WTC11 (cell line): ENCODE results near the gene ENTREP1. TPM values are rescaled to one million over a fixed set of nuclear protein-coding genes. Genes with fewer than 3 reads are reported as not detected.

Source experiments
- ATAC-seq: fragments of 200-7000 bp; cut with Tn5 transposase; 2 replicates; pipeline ENCODE4 v1.10.0; 2021; ENCODE audit warnings: mild to moderate bottlenecking, moderate library complexity
- CTCF ChIA-PET: fragments of 300-600 bp; sonication (Branson Sonifier 250); formaldehyde crosslinking; loops from one replicate; lab custom pipeline; 2021; ENCODE audit warnings: antibody characterized with exemption; lab: Charles Lee
- POLR2A ChIA-PET: fragments of 350-600 bp; sonication (Branson Sonifier 250); formaldehyde crosslinking; loops from one replicate; lab custom pipeline; 2021; ENCODE audit warnings: antibody characterized with exemption; lab: Charles Lee
- DNase-seq: peaks from one replicate; pipeline ENCODE4 v3.0.0; 2021; ENCODE audit warnings: low spot score
- H3K27ac Mint-ChIP-seq: 2 replicates; pipeline ENCODE4 v1.8.0; 2021; ENCODE audit warnings: mixed read lengths
- H3K27me3 Mint-ChIP-seq: 2 replicates; pipeline ENCODE4 v1.8.0; 2021; ENCODE audit warnings: low read depth, mild to moderate bottlenecking, moderate library complexity, mixed read lengths
- H3K36me3 Mint-ChIP-seq: 2 replicates; pipeline ENCODE4 v1.8.0; 2021; ENCODE audit warnings: mixed read lengths
- H3K4me1 Mint-ChIP-seq: 2 replicates; pipeline ENCODE4 v1.8.0; 2022; ENCODE audit warnings: mixed read lengths
- H3K4me3 Mint-ChIP-seq: 2 replicates; pipeline ENCODE4 v1.8.0; 2021; ENCODE audit warnings: mild to moderate bottlenecking, moderate library complexity, mixed read lengths
- H3K9me3 Mint-ChIP-seq: 2 replicates; pipeline ENCODE4 v1.8.0; 2021; ENCODE audit warnings: mixed read lengths
- ATF1 ChIP-seq: sonication (generic); formaldehyde crosslinking; IDR thresholded peaks from 2 replicates; pipeline ENCODE4 v1.8.1; 2023; ENCODE audit warnings: mild to moderate bottlenecking, moderate library complexity, missing genetic modification reagents
- ATF3 ChIP-seq: sonication (generic); formaldehyde crosslinking; conservative IDR thresholded peaks from 2 replicates; pipeline ENCODE4 v1.8.1; 2022; ENCODE audit warnings: mild to moderate bottlenecking, missing genetic modification reagents
- CREM ChIP-seq: sonication (generic); formaldehyde crosslinking; IDR thresholded peaks from 2 replicates; pipeline ENCODE4 v1.8.1; 2022; ENCODE audit warnings: mild to moderate bottlenecking, missing genetic modification reagents, moderate library complexity
- EMX1 ChIP-seq: fragments of 250-450 bp; sonication (Bioruptor Pico); IDR thresholded peaks from 2 replicates; pipeline ENCODE4 v1.8.0; 2021; ENCODE audit warnings: mild to moderate bottlenecking
- FOXJ3 ChIP-seq: sonication (generic); formaldehyde crosslinking; IDR thresholded peaks from 2 replicates; pipeline ENCODE4 v1.9.0; 2021; ENCODE audit warnings: missing genetic modification reagents, mild to moderate bottlenecking, borderline replicate concordance
- FOXK1 ChIP-seq: sonication (generic); formaldehyde crosslinking; IDR thresholded peaks from 2 replicates; pipeline ENCODE4 v1.8.0; 2022; ENCODE audit warnings: mild to moderate bottlenecking, moderate library complexity, missing genetic modification reagents
- HMGA2 ChIP-seq: fragments of 250-450 bp; sonication (Bioruptor Pico); IDR thresholded peaks from 2 replicates; pipeline ENCODE4 v1.4.0; 2021; ENCODE audit warnings: mild to moderate bottlenecking, moderate library complexity
- IRF1 ChIP-seq: sonication (generic); formaldehyde crosslinking; IDR thresholded peaks from 2 replicates; pipeline ENCODE4 v1.8.0; 2023; ENCODE audit warnings: missing genetic modification reagents
- MLX ChIP-seq: sonication (generic); formaldehyde crosslinking; IDR thresholded peaks from 2 replicates; pipeline ENCODE4 v1.8.1; 2023; ENCODE audit warnings: mild to moderate bottlenecking, missing genetic modification reagents, moderate library complexity
- NFE2L1 ChIP-seq: sonication (generic); formaldehyde crosslinking; IDR thresholded peaks from 2 replicates; pipeline ENCODE4 v1.8.1; 2023; ENCODE audit warnings: missing genetic modification reagents
- NR2C2 ChIP-seq: sonication (generic); formaldehyde crosslinking; IDR thresholded peaks from 2 replicates; pipeline ENCODE4 v1.8.0; 2022; ENCODE audit warnings: mild to moderate bottlenecking, missing genetic modification reagents
- SMAD4 ChIP-seq: sonication (generic); formaldehyde crosslinking; IDR thresholded peaks from 2 replicates; pipeline ENCODE4 v1.8.0; 2022; ENCODE audit warnings: mild to moderate bottlenecking, missing genetic modification reagents
- SP1 ChIP-seq: sonication (generic); formaldehyde crosslinking; conservative IDR thresholded peaks from 2 replicates; pipeline ENCODE4 v1.8.1; 2022; ENCODE audit warnings: missing genetic modification reagents
- TCF7 ChIP-seq: sonication (generic); formaldehyde crosslinking; IDR thresholded peaks from 2 replicates; pipeline ENCODE4 v1.8.0; 2022; ENCODE audit warnings: mild to moderate bottlenecking, low read depth, missing genetic modification reagents, moderate library complexity
- total RNA-seq: library from RNA; stranded (reverse); gene quantifications from 3 replicates; pipeline ENCODE4 v1.2.3, GENCODE V29; 2021
- TF ChIP-seq, protein P1 (sequence below): sonication (generic); formaldehyde crosslinking; IDR thresholded peaks from 2 replicates; pipeline ENCODE4 v1.8.0; 2022; ENCODE audit warnings: missing genetic modification reagents

ENTREP1 gene
- total RNA-seq, 1 experiment from 2014 or later, result 22.4 TPM

- no peak for TF ChIP-seq MLX (CRISPR knock-in tag)
- TF ChIP-seq EMX1 (CRISPR knock-in tag), result no peak
- TF ChIP-seq TCF7 (CRISPR knock-in tag), result no peak
Measured at GRCh38 chr9:69357030-69357775, 32.2 kb downstream of the ENTREP1 start (continued).

- ChIA-PET CTCF (no interaction called here), POLR2A (no interaction called here)
- peaks cover 2% of the 10 kb centered on the region; the same call in 1 of the 2 replicates for H3K36me3 Mint-ChIP-seq
- H3K4me1 Mint-ChIP-seq, result no peaks in the 10 kb centered on the region
- TF ChIP-seq SMAD4, result no peak
- TF ChIP-seq HMGA2 (CRISPR knock-in tag), result no peak
- TF ChIP-seq ATF1 (CRISPR knock-in tag), result no peak
- no peak for TF ChIP-seq SP1 (CRISPR knock-in tag)
- TF ChIP-seq FOXJ3 (CRISPR knock-in tag), result no peak
- no peak for TF ChIP-seq IRF1 (CRISPR knock-in tag)
- TF ChIP-seq, protein P1, sequence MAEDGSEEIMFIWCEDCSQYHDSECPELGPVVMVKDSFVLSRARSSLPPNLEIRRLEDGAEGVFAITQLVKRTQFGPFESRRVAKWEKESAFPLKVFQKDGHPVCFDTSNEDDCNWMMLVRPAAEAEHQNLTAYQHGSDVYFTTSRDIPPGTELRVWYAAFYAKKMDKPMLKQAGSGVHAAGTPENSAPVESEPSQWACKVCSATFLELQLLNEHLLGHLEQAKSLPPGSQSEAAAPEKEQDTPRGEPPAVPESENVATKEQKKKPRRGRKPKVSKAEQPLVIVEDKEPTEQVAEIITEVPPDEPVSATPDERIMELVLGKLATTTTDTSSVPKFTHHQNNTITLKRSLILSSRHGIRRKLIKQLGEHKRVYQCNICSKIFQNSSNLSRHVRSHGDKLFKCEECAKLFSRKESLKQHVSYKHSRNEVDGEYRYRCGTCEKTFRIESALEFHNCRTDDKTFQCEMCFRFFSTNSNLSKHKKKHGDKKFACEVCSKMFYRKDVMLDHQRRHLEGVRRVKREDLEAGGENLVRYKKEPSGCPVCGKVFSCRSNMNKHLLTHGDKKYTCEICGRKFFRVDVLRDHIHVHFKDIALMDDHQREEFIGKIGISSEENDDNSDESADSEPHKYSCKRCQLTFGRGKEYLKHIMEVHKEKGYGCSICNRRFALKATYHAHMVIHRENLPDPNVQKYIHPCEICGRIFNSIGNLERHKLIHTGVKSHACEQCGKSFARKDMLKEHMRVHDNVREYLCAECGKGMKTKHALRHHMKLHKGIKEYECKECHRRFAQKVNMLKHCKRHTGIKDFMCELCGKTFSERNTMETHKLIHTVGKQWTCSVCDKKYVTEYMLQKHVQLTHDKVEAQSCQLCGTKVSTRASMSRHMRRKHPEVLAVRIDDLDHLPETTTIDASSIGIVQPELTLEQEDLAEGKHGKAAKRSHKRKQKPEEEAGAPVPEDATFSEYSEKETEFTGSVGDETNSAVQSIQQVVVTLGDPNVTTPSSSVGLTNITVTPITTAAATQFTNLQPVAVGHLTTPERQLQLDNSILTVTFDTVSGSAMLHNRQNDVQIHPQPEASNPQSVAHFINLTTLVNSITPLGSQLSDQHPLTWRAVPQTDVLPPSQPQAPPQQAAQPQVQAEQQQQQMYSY (CRISPR knock-in tag), result no peak
- DNase-seq (no peak), ATAC-seq (no peak)
- H3K27ac Mint-ChIP-seq, result no peak overlapping the region
- H3K9me3 Mint-ChIP-seq, result no peaks in the 10 kb centered on the region
- H3K4me3 Mint-ChIP-seq, result no peak overlapping the region
- no peaks in the 10 kb centered on the region for H3K27me3 Mint-ChIP-seq
Measured at GRCh38 chr9:69357821-69358220, 32.8 kb downstream of the ENTREP1 start.

- Mint-ChIP-seq H3K9me3 (peaks cover 1% of the 10 kb centered on the region), H3K4me3 (no peak overlapping the region), H3K36me3 (peaks cover 1% of the 10 kb centered on the region; the same call in 1 of the 2 replicates), H3K27ac (no peak overlapping the region), H3K4me1 (peaks cover 7% of the 10 kb centered on the region), H3K27me3 (no peaks in the 10 kb centered on the region)
- TF ChIP-seq, protein P1 (CRISPR knock-in tag), result no peak
- TF ChIP-seq TCF7 (CRISPR knock-in tag) (no peak), CREM (CRISPR knock-in tag) (no peak), FOXK1 (CRISPR knock-in tag) (no peak), SP1 (CRISPR knock-in tag) (no peak), NR2C2 (CRISPR knock-in tag) (no peak), ATF3 (CRISPR knock-in tag) (no peak), NFE2L1 (CRISPR knock-in tag) (no peak)
- ATAC-seq (no peak), DNase-seq (no peak)
- CTCF ChIA-PET, result no interaction called here
- POLR2A ChIA-PET, result no interaction called here
Measured at GRCh38 chr9:69363191-69363590, 38.2 kb downstream of the ENTREP1 start.
